T-helper 2 cell treated with Interferon-gamma antibody and Interleukin-4, amounts not matched to agents 100 ng/mL and 5 ng/mL, for 36 hours (primary cell): Measurements from ENCODE around the gene VSIG2. TPM values are rescaled to one million over a fixed set of nuclear protein-coding genes. Genes with fewer than 3 reads are reported as not detected.

Source experiments
- intact Hi-C: fragments of 100-400 bp; cut with micrococcal nuclease; formaldehyde crosslinking; loops from one replicate; pipeline ENCODE4 v1.15.1; 2023
- total RNA-seq: library from RNA; stranded (reverse); gene quantifications from 2 replicates; pipeline ENCODE4 v1.2.3, GENCODE V29; 2022

Gene VSIG2
- total RNA-seq, 1 donor from 2014 or later = 0.18 TPM

- intact Hi-C loops = no loop called here
Observed at GRCh38 chr11:124766156-124766555, 14.1 kb upstream of the VSIG2 start.

DNA sequence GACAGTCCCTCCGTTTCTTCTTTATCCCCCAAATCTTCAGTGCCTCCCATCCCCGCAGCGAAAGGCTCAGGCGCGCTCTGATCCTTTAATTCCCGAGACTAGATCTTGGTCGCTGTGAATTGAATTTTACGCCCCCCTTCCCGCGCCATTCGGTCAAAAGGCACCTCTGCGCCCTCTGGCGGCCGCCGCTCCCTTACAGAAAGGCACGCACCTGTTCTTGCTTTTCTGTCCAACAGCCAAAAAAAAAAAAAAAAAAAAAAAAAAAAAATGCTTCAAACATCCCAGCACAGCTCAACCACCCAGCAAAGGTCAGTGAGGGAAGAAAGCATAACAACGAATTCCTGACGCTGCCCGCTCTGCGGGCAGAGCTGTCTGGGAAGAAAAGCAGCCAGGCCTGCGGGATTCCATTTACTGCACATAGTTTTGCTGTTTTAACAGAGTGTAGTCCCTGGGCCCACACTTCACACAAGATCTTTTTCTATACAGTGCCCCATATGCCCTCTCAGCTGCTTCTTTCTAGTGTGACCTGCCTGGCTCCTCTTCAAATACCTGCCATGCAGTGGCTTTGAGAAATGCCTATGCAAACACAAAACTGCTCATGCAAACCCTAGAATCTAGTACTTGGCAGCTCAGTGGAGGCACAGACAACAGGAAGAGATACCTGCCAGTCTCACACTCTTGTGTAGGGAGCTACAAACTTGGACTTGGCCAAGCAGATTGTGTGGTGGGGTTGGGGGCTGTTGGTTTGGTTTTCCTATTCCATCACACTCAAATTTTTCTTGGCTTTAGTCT is 11.3 kb upstream of the VSIG2 start:
- intact Hi-C loops = loop anchor here (1.0 to 2.0 kb wide), 5 partner anchors 17 to 113 kb away; partner anchors contain the start of genes SIAE and SPA17

GRCh38 chr11:124762624-124763155 is 10.6 kb upstream of the VSIG2 start:
- intact Hi-C loops = loop anchor here (1.0 to 2.0 kb wide), 6 partner anchors 16 to 114 kb away; partner anchors contain the start of genes MSANTD2, SIAE and SPA17

- intact Hi-C loops = loop anchor here (1.0 to 2.0 kb wide), 2 partner anchors 38 to 115 kb away; partner anchors contain the start of gene MSANTD2
Observed at GRCh38 chr11:124762105-124762623, 10.1 kb upstream of the VSIG2 start, which contains the start of gene ESAM. TSS of gene ESAM (minus strand) at chr11:124762290. CDS start at chr11:124762154, 136 bp downstream.

DNA sequence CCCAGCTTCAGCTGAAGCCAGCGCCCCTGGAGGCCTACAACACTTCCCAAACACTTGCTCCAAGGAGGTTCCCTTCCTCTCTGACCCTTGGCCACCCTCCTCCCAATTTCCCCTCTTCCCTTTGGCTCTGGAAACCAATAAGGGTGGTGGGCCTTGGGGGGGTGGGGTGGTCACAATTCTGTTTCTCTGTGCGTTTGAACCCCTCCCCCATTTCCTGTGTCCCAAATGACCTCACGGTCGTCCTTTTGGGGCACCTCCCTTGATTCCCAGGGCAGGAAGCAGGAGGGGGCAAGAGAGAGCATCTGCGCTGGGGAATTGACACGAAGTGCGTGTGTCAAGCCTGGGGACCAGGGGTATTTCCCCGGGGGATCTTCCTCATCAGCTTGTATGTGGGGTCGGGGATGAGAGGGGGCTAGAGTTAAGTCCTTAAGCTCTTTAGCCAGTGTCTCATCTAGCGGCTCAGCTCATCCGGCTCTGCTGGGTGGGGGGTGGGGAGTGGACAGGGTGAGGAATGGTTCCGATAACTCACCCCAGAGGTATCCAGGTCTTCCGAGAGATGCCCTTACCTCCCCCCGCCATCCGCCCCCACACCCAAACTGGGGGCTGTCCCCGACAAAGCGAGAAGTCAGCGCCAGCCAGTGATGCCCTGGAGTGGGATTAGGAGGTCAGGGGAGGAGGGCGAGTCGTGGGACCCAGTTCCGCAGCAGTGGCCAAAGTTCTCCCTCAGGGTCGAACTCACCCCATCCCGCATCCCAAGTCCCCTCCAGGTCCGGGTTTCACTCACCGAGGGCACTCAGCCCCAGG is 9.4 kb upstream of the VSIG2 start:
- intact Hi-C loops = loop anchor here (1.0 to 2.0 kb wide), 2 partner anchors 39 to 115 kb away; partner anchors contain the start of gene MSANTD2

DNA sequence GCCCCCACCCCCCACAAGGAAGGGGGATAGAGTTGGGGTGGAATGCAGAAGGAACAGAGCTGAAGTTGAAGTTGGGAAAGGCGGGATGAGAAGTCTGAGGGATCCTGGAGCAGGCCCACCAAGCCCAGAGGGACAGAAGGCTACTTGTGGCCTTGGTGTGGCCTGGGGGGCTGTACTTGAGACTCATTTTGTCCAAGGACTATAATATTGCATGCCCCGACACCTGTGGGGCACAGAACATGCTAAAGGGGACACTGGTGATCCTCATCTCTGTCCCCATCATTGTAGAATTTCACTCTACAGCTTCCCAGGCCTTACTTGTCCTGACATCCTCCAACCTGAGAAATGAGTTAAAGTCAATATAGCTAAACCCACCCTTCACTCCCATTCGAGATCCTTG is 8.8 kb upstream of the VSIG2 start:
- intact Hi-C loops = no loop called here

GRCh38 chr11:124760205-124760652 is 8.2 kb upstream of the VSIG2 start:
- intact Hi-C loops = no loop called here

DNA sequence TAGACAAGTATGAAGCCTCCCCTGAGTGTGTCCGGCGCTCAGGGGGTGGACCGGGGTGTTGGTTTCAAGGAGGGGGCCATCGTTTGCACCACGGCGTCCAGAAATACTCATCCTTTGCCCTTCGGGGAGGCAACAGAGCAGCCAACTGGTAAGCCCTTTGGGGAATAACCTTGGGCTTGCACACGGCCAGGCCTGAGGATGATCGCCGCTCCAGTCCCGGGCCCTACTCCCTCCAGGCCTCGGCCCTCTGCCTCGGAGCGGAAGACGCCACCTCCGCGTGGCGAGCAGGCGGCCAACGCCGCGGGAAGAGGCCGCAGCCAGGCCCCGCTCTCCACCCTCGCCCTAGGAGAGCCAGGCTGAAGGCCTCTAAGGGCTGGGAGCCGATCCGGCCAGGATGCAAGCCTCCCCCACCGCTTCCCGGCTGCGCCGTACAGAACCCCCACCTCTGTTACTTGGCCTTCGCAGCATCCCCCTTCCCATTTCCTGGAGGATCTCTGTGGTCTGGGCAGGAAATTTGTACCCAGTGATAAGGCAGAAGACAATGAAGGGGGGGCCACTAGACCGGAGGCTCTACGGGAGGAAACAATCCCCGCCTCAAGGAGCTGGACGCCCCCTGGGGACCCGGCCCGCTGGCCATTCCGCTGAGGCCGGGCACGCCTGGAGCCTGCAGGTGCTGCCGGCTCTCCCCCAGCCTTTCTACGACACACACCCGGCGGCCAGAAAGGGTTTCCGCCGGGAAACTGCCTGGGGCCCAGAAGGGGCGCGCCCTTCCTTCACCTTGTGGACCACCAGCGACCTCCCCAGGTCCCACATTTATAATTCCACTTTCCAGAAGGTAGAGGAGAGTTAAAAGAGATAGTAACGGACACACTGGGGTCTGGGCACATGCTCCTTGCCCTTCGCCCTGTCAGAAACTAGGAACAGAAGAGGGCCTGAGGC is 7.5 kb upstream of the VSIG2 start:
- intact Hi-C loops = no loop called here

GRCh38 chr11:124758355-124759265 is 6.6 kb upstream of the VSIG2 start:
- intact Hi-C loops = loop anchor here (1.0 kb wide), 1 partner anchor 12 kb away; no protein-coding TSS in a partner anchor

DNA sequence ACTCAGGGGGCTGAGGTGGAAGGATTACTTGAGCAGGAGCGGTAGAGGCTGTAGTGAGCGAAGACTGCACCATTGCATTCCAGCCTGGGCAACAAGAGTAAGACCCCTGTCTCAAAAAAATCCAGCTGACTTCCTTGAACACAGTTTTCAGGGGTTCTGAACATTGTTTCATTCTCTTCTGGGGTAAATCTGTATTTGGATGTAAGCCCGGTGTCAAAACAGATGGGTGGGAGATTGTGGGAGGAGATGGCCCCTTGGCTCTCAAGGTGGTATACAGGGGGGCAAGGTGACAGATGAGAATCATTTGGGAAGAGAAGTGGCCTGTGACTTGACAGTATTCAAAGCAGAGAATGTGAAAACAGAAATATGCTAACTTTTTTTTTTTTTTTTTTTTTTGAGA is 5.3 kb upstream of the VSIG2 start:
- intact Hi-C loops = no loop called here

DNA sequence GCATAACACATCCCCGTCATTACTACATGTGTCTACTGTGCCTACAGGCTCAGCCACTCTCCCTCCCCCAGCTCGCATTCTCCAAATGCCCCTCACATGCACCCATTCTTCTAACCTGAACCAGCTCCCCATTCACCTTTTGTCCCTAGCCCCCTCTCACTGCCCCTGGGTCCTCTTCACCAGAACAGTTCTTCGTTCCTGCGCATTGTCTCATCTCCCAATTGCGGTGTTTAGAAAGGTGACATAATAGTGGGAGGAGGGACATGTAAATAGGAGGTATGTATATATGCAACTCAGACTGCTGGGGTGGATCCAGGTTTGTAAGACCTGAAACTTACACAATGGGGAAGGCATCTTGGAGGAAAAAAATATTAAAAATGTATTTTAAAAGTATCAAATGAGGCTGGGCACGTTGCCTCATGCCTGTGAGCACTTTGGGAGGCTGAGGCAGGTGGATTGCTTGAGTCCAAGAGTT is 4.7 kb upstream of the VSIG2 start:
- intact Hi-C loops = no loop called here

GRCh38 chr11:124756033-124756752 is 4.1 kb upstream of the VSIG2 start:
- intact Hi-C loops = no loop called here

DNA sequence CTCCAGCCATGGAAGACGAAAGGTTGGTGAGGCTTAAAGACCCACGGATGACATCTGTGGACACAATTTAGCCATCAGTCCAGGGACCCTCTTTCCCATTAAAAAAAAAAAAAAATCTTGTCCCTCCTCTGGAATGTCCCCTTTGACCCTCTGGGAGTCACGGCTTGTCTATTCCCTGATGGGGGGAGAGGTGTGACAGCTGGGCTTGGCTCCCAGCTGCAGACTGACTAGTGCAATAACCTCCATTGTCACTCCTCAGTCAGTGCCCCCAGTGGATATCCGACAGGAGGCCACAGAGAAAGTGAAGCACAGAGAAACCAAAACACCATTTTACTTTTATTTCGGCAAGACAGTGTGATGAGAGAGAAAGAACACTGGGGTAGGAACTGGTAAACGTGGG is 2.7 kb upstream of the VSIG2 start:
- intact Hi-C loops = no loop called here

- intact Hi-C loops = no loop called here
Observed at GRCh38 chr11:124754309-124754708, 2.3 kb upstream of the VSIG2 start.

DNA sequence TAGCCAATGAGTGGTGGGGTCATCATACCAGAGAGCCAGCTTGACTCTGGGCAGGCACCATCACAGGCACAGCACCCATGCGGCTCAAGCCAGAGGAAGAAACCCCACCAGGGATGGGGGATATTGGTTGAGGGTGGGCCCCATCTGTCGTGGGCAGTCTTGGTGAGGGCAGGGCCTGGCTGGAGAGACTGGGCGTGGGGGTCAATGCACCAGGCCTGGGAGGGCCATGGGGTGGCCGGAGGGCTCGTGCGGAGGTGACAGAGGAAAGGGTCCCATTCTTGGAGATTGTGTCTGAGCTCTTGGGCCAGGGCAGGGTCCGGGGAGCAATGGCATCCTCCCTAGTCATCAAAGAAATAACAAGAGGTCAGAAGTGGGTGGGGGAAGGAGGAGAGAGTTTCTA is 1.6 kb upstream of the VSIG2 start:
- intact Hi-C loops = no loop called here

GRCh38 chr11:124753205-124753604 is 1.1 kb upstream of the VSIG2 start:
- intact Hi-C loops = no loop called here

GRCh38 chr11:124752471-124753102 is 532 bp upstream of the VSIG2 start:
- intact Hi-C loops = no loop called here

GRCh38 chr11:124751391-124751740 is 689 bp downstream of the VSIG2 start:
- intact Hi-C loops = no loop called here
